K562 (cell line): Measurements from ENCODE around the gene RCBTB1. TPM values are rescaled to one million over a fixed set of nuclear protein-coding genes. Genes with fewer than 3 reads are reported as not detected.
"Not testable (repeated sequence)": the region's sequence is repeated elsewhere in the genome, so short reads cannot be mapped to it uniquely, and the experiment has no call there.

Experiments used
- ATAC-seq: fragments of 200-7000 bp; cut with Tn5 transposase; 3 replicates; pipeline ENCODE4 v1.9.1; 2020; ENCODE audit warnings: moderate library complexity
- BruUV-seq: library from RNA; stranded (reverse); fragments of 400-500 nt; replicated peaks from 2 replicates; lab custom pipeline; 2021; lab: Mats Ljungman, UMichigan
- CTCF ChIA-PET: fragments of 300-600 bp; formaldehyde crosslinking; extraction: SDS; loops from one replicate; lab custom pipeline; 2021; ENCODE audit warnings: low intra/inter-chr PET ratio; lab: Yijun Ruan, JAX
- POLR2A ChIA-PET: fragments of 300-600, 350-650 bp; sonication (Branson Sonifier 250); formaldehyde crosslinking; extraction: SDS; loops from one replicate; lab custom pipeline; 2021; ENCODE audit warnings: antibody characterized with exemption, inconsistent platforms; lab: Yijun Ruan, JAX
- DNase-seq, 4 experiments: peaks; one replicate each; pipeline versions ENCODE4 v3.0.0 to v3.0.0-alpha.2; 2011 to 2018; ENCODE audit warnings: low spot score in 3 of 4, mixed read lengths in 3 of 4; ENCODE audit errors: extremely low read depth in 1 of 4
- FAIRE-seq: peaks from 2 replicates; lab custom pipeline; 2011; peaks lifted over from hg19 to GRCh38; lab: Jason Lieb, UNC
- H2AFZ ChIP-seq: 2 replicates; pipeline ENCODE4 v1.6.0; 2011; ENCODE audit warnings: low read depth, low read length, control low read depth, inconsistent platforms
- H3K27ac ChIP-seq: fragments of 200-600 bp; 3 replicates; pipeline ENCODE4 v1.8.0; 2011; ENCODE audit warnings: low read depth, mild to moderate bottlenecking, control low read depth, inconsistent platforms, low read length, moderate library complexity, mixed read lengths; ENCODE audit errors: extremely low read depth
- H3K27me3 ChIP-seq, 2 experiments: fragments of 300-600 bp in 1 of 2; 2 replicates in 1 of 2; 3 replicates in 1 of 2; pipeline versions ENCODE4 v1.6.0 to v1.8.0; 2011; ENCODE audit warnings: inconsistent platforms in 2 of 2, low read length in 2 of 2, mild to moderate bottlenecking in 1 of 2, mixed read lengths in 1 of 2, moderate library complexity in 1 of 2; ENCODE audit not compliant: control insufficient read depth in 2 of 2, insufficient read depth in 2 of 2
- H3K36me3 ChIP-seq: fragments of 300-600 bp; 3 replicates; pipeline ENCODE4 v1.8.0; 2011; ENCODE audit warnings: mild to moderate bottlenecking, low read length, inconsistent platforms; ENCODE audit not compliant: control insufficient read depth, insufficient read depth
- H3K4me1 ChIP-seq, 2 experiments: fragments of 200-600 bp in 1 of 2; replicated peaks in 1 of 2; 2 replicates in 1 of 2; 3 replicates in 1 of 2; pipeline versions ENCODE4 v1.5.1 to v1.8.0; 2011; ENCODE audit warnings: inconsistent platforms in 2 of 2, low read length in 2 of 2, mild to moderate bottlenecking in 1 of 2, mixed read lengths in 1 of 2, moderate library complexity in 1 of 2; ENCODE audit not compliant: control insufficient read depth in 2 of 2, insufficient read depth in 2 of 2
- H3K4me2 ChIP-seq: 2 replicates; pipeline ENCODE4 v1.6.1; 2011; ENCODE audit warnings: low read length, control low read depth, inconsistent platforms, mixed read lengths; ENCODE audit not compliant: insufficient read depth
- H3K4me3 ChIP-seq: fragments of 200-600 bp; sonication (generic), shearing (Covaris generic); 2 replicates; pipeline ENCODE4 v1.5.1; 2016; ENCODE audit warnings: control low read depth, inconsistent platforms
- H3K79me2 ChIP-seq: fragments of 200-600 bp; 3 replicates; pipeline ENCODE4 v1.8.0; 2011; ENCODE audit warnings: low read length, inconsistent platforms; ENCODE audit not compliant: control insufficient read depth, insufficient read depth
- H3K9ac ChIP-seq, 2 experiments: 2 replicates each; pipeline versions ENCODE4 v1.6.0 to v1.6.1; 2011; ENCODE audit warnings: low read depth in 2 of 2, low read length in 2 of 2, control low read depth in 1 of 2, inconsistent platforms in 1 of 2, mild to moderate bottlenecking in 1 of 2, mixed read lengths in 1 of 2; ENCODE audit not compliant: insufficient read depth in 1 of 2
- H3K9me1 ChIP-seq: one replicate; pipeline ENCODE4 v1.6.0; 2011; ENCODE audit warnings: inconsistent platforms, mild to moderate bottlenecking, low read length, moderate library complexity; ENCODE audit not compliant: control insufficient read depth, insufficient read depth
- H3K9me3 ChIP-seq: replicated peaks from 2 replicates; pipeline ENCODE4 v1.5.1; 2011; ENCODE audit warnings: low read depth, low read length, inconsistent platforms; ENCODE audit not compliant: control insufficient read depth, insufficient read depth
- H4K20me1 ChIP-seq: replicated peaks from 2 replicates; pipeline ENCODE4 v1.6.1; 2011; ENCODE audit warnings: low read length, inconsistent platforms, mixed read lengths; ENCODE audit not compliant: control insufficient read depth, insufficient read depth
- PRPF4 ChIP-seq: fragments of 200-400 bp; formaldehyde crosslinking; IDR thresholded peaks from one replicate; pipeline ENCODE4 v1.6.1; 2017; ENCODE audit warnings: low read length, low read depth, mild to moderate bottlenecking; ENCODE audit not compliant: insufficient read depth, poor library complexity, severe bottlenecking
- RAD21 ChIP-seq, 2 experiments: fragments of 250-450 bp in 1 of 2; fragments of 450-650 bp in 1 of 2; sonication (Bioruptor Pico) in 1 of 2; formaldehyde crosslinking in 1 of 2; IDR thresholded peaks in 1 of 2; conservative IDR thresholded peaks in 1 of 2; 2 replicates each; pipeline versions ENCODE4 v1.4.0 to v1.8.0; 2020 to 2022; ENCODE audit warnings: mild to moderate bottlenecking in 2 of 2, moderate library complexity in 1 of 2
- ZBED1 ChIP-seq: IDR thresholded peaks from 2 replicates; pipeline ENCODE4 v1.6.1; 2014
- WGBS: fragments of 100-300 bp; shearing (Covaris generic); methylation state at CpG from one replicate; pipeline ENCODE4 v1.1.6; 2016; ENCODE audit warnings: low coverage, mixed read lengths; ENCODE audit not compliant: insufficient coverage; ENCODE audit errors: missing lambda C conversion rate; 5-methylcytosine and 5-hydroxymethylcytosine counted together
- in situ Hi-C: fragments of 300-500 bp; cut with MboI; formaldehyde crosslinking; loops from 4 replicates; pipeline ENCODE4 v1.15.0; 2018; ENCODE audit warnings: inconsistent platforms, mixed read lengths
- intact Hi-C: fragments of 100-400 bp; cut with micrococcal nuclease; formaldehyde crosslinking; loops from 2 replicates; pipeline ENCODE4 v1.14.2; 2022
- polyA plus RNA-seq, 8 experiments: library from polyadenylated mRNA; depleted of rRNA in 4 of 8; stranded (reverse) in 5 of 8; unstranded in 3 of 8; fragments of >200 nt; fragmentation: Nextera tagmentation in 2 of 8; fragmentation: Illumina TruSeq in 1 of 8; extraction: Ambion mirVana in 2 of 8; extraction: Trizol in 1 of 8; gene quantifications; 2 replicates each; pipeline versions ENCODE4 v1.2.1 to v1.2.3, GENCODE V29; 2011 to 2014; ENCODE audit warnings: inconsistent platforms in 1 of 8, missing spikeins in 1 of 8
- total RNA-seq, 7 experiments: library from RNA; depleted of rRNA in 6 of 7; stranded (reverse); fragments of >200 nt in 6 of 7; fragmentation: Illumina TruSeq in 2 of 7; extraction: Trizol in 2 of 7; gene quantifications; 2 replicates each; pipeline versions ENCODE4 v1.2.1 to v1.2.3, GENCODE V29; 2011 to 2021; ENCODE audit warnings: low replicate concordance in 1 of 7
- TF ChIP-seq, protein P1 (sequence below): fragments of 450-650 bp; IDR thresholded peaks from 2 replicates; pipeline ENCODE4 v1.6.1; 2016; ENCODE audit warnings: mild to moderate bottlenecking, moderate library complexity

Gene RCBTB1
- total and polyA plus RNA-seq, 9 of the 15 experiments (the other 6 are each of a cell fraction or from before 2014, with no cell fraction given), result 4.0 to 11.3 (median 8.4) TPM

DNA sequence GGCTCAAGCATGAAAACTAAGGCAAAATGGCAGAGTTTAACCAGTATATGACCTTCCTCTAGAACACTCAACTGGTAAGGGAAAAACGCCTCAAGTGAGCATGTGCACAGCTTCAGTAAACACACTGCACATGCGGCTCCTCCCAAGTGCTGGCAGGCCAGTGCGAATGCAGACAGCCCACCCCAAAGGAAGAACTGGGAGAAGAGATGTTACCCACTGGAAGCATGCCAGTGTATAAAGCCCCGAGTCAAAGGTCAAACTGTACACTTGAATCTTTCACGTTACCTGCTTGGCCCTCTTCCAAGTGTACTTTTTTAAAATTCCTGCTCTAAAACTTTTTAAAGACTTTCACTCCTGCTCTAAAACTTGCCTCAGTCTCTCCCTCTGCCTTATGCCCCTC, 19.2 kb upstream of the RCBTB1 start (continued):
- TF ChIP-seq, protein P1, sequence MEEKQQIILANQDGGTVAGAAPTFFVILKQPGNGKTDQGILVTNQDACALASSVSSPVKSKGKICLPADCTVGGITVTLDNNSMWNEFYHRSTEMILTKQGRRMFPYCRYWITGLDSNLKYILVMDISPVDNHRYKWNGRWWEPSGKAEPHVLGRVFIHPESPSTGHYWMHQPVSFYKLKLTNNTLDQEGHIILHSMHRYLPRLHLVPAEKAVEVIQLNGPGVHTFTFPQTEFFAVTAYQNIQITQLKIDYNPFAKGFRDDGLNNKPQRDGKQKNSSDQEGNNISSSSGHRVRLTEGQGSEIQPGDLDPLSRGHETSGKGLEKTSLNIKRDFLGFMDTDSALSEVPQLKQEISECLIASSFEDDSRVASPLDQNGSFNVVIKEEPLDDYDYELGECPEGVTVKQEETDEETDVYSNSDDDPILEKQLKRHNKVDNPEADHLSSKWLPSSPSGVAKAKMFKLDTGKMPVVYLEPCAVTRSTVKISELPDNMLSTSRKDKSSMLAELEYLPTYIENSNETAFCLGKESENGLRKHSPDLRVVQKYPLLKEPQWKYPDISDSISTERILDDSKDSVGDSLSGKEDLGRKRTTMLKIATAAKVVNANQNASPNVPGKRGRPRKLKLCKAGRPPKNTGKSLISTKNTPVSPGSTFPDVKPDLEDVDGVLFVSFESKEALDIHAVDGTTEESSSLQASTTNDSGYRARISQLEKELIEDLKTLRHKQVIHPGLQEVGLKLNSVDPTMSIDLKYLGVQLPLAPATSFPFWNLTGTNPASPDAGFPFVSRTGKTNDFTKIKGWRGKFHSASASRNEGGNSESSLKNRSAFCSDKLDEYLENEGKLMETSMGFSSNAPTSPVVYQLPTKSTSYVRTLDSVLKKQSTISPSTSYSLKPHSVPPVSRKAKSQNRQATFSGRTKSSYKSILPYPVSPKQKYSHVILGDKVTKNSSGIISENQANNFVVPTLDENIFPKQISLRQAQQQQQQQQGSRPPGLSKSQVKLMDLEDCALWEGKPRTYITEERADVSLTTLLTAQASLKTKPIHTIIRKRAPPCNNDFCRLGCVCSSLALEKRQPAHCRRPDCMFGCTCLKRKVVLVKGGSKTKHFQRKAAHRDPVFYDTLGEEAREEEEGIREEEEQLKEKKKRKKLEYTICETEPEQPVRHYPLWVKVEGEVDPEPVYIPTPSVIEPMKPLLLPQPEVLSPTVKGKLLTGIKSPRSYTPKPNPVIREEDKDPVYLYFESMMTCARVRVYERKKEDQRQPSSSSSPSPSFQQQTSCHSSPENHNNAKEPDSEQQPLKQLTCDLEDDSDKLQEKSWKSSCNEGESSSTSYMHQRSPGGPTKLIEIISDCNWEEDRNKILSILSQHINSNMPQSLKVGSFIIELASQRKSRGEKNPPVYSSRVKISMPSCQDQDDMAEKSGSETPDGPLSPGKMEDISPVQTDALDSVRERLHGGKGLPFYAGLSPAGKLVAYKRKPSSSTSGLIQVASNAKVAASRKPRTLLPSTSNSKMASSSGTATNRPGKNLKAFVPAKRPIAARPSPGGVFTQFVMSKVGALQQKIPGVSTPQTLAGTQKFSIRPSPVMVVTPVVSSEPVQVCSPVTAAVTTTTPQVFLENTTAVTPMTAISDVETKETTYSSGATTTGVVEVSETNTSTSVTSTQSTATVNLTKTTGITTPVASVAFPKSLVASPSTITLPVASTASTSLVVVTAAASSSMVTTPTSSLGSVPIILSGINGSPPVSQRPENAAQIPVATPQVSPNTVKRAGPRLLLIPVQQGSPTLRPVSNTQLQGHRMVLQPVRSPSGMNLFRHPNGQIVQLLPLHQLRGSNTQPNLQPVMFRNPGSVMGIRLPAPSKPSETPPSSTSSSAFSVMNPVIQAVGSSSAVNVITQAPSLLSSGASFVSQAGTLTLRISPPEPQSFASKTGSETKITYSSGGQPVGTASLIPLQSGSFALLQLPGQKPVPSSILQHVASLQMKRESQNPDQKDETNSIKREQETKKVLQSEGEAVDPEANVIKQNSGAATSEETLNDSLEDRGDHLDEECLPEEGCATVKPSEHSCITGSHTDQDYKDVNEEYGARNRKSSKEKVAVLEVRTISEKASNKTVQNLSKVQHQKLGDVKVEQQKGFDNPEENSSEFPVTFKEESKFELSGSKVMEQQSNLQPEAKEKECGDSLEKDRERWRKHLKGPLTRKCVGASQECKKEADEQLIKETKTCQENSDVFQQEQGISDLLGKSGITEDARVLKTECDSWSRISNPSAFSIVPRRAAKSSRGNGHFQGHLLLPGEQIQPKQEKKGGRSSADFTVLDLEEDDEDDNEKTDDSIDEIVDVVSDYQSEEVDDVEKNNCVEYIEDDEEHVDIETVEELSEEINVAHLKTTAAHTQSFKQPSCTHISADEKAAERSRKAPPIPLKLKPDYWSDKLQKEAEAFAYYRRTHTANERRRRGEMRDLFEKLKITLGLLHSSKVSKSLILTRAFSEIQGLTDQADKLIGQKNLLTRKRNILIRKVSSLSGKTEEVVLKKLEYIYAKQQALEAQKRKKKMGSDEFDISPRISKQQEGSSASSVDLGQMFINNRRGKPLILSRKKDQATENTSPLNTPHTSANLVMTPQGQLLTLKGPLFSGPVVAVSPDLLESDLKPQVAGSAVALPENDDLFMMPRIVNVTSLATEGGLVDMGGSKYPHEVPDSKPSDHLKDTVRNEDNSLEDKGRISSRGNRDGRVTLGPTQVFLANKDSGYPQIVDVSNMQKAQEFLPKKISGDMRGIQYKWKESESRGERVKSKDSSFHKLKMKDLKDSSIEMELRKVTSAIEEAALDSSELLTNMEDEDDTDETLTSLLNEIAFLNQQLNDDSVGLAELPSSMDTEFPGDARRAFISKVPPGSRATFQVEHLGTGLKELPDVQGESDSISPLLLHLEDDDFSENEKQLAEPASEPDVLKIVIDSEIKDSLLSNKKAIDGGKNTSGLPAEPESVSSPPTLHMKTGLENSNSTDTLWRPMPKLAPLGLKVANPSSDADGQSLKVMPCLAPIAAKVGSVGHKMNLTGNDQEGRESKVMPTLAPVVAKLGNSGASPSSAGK, result 0 out of 2 replicates have a peak, but pooled peaks have one; percentile 29
- TF ChIP-seq ZBED1, result no peak
- TF ChIP-seq PRPF4, result no peak
- 0 out of 4 replicates have a peak, but pooled peaks of 1 of the 2 experiments have one; percentile 2 for TF ChIP-seq RAD21 (CRISPR knock-in tag; conservative IDR thresholded peaks at IDR 0.05 in 1 of 2, IDR thresholded peaks at IDR 0.05 in 1 of 2)

DNA sequence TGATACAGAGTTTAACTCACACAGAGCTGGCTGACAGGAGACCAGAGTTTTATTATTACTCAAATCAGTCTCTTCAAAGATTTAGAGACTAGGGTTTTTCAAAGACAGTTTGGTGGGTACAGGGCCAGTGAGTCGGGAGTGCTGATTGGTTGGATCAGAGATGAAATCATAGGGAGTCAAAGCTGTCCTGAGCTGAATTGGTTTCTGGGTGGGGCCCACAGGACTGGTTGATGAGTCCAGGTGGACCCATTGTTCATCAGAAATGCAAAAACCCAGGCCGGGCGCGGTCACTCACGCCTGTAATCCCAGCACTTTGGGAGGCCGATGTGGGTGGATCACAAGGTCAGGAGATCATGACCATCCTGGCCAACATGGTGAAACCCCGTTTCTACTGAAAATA, 17.3 kb upstream of the RCBTB1 start:
- intact Hi-C loops, H3K27ac ChIP-seq, H3K36me3 ChIP-seq, H3K9me3 ChIP-seq, H3K4me2 ChIP-seq, H3K27me3 ChIP-seq, H3K9me1 ChIP-seq, in situ Hi-C loops, ATAC-seq, H4K20me1 ChIP-seq, DNase-seq, H3K9ac ChIP-seq, FAIRE-seq, H3K79me2 ChIP-seq, H3K4me3 ChIP-seq, BruUV-seq, H2AFZ ChIP-seq, H3K4me1 ChIP-seq: not testable (repeated sequence)
- CTCF ChIA-PET, result interaction anchor here (0.7 kb wide), 1 partner anchor 301 kb away, joined by 3 read pairs; no protein-coding TSS in a partner anchor
- WGBS, result 75% methylated on average over 6 of the region's 7 CpGs
- POLR2A ChIA-PET, result interaction anchor here (1.1 to 2.1 kb wide), 2 partner anchors 13 kb away, joined by 4 to 8 read pairs; no protein-coding TSS in a partner anchor
